ENCODE results near the gene ADAMTS3.

The ADAMTS3 gene

GRCh38 chr4:72365016-72365415, 204.0 kb downstream of the ADAMTS3 start:
- no peaks in the 10 kb centered on the region for H3K9me3 ChIP-seq (ENCODE audit: control insufficient read depth, insufficient read depth, low read length)
- H3K4me1 ChIP-seq (ENCODE audit: control insufficient read depth, insufficient read depth, low read length) = peaks cover 3% of the 10 kb centered on the region
- H3K27me3 ChIP-seq (ENCODE audit: control insufficient read depth, insufficient read depth, low read length) = no peaks in the 10 kb centered on the region
- H3K4me3 ChIP-seq (ENCODE audit: low read depth, low read length) = no peak overlapping the region
- H3K9ac ChIP-seq (ENCODE audit: low read depth, low read length) = no peak overlapping the region
- no peaks in the 10 kb centered on the region for H3K36me3 ChIP-seq (ENCODE audit: control insufficient read depth, insufficient read depth, low read length)

GRCh38 chr4:72360075-72360474, 208.9 kb downstream of the ADAMTS3 start:
- Histone ChIP-seq H3K4me3 (ENCODE audit: low read depth, low read length) (no peak overlapping the region), H3K4me1 (ENCODE audit: control insufficient read depth, insufficient read depth, low read length) (no peaks in the 10 kb centered on the region), H3K36me3 (ENCODE audit: control insufficient read depth, insufficient read depth, low read length) (no peaks in the 10 kb centered on the region), H3K9ac (ENCODE audit: low read depth, low read length) (no peak overlapping the region), H3K9me3 (ENCODE audit: control insufficient read depth, insufficient read depth, low read length) (no peaks in the 10 kb centered on the region), H3K27me3 (ENCODE audit: control insufficient read depth, insufficient read depth, low read length) (no peaks in the 10 kb centered on the region)

GRCh38 chr4:72358483-72358882, 210.5 kb downstream of the ADAMTS3 start:
- no peaks in the 10 kb centered on the region for H3K4me1 ChIP-seq (ENCODE audit: control insufficient read depth, insufficient read depth, low read length)
- H3K4me3 ChIP-seq (ENCODE audit: low read depth, low read length) = no peak overlapping the region
- H3K27me3 ChIP-seq (ENCODE audit: control insufficient read depth, insufficient read depth, low read length) = no peaks in the 10 kb centered on the region
- H3K9me3 ChIP-seq (ENCODE audit: control insufficient read depth, insufficient read depth, low read length) = no peaks in the 10 kb centered on the region
- no peaks in the 10 kb centered on the region for H3K36me3 ChIP-seq (ENCODE audit: control insufficient read depth, insufficient read depth, low read length)
- H3K9ac ChIP-seq (ENCODE audit: low read depth, low read length) = no peak overlapping the region

DNA sequence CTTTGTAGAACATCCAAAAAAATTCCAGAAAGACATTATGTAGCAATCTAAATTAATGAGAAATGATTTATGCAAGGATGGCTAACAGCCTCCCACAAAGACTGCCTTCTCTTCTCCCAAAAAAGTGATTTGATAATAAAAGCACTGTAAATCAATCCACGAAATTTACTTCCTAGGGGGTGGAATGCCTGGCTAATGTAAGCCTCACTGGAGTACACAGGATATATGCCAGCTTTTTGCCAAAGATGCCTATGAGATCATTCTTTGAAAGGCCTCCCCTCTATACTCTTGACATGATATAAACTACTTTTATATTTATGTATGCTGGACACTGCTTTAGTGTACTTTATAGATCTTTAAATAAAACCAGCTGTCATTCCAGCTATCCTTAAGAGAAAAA, 211.1 kb downstream of the ADAMTS3 start:
- H3K4me3 ChIP-seq (ENCODE audit: low read depth, low read length) = no peak overlapping the region
- no peaks in the 10 kb centered on the region for H3K36me3 ChIP-seq (ENCODE audit: control insufficient read depth, insufficient read depth, low read length)
- H3K9ac ChIP-seq (ENCODE audit: low read depth, low read length) = no peak overlapping the region
- no peaks in the 10 kb centered on the region for H3K9me3 ChIP-seq (ENCODE audit: control insufficient read depth, insufficient read depth, low read length)
- H3K4me1 ChIP-seq (ENCODE audit: control insufficient read depth, insufficient read depth, low read length) = no peaks in the 10 kb centered on the region
- H3K27me3 ChIP-seq (ENCODE audit: control insufficient read depth, insufficient read depth, low read length) = no peaks in the 10 kb centered on the region

DNA sequence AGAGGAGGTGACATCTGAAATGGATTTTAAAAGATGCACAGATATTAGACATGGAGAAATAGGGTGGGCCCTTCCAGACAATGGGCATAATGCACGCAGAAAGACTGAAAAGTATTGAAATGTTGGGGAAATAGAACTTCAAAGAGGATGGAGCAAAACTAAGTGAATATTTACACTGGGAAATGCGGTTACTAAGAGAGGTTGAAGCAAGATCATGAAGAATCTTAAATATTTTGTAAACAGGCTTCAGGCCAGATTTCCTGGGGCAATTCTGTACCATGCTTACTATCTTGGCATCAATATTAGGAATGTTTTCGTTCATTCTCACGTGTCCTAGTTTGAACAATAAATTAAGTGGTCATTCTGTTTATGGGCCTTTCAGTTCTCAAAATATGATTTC, 216.3 kb downstream of the ADAMTS3 start:
- Histone ChIP-seq H3K27me3 (ENCODE audit: control insufficient read depth, insufficient read depth, low read length) (no peaks in the 10 kb centered on the region), H3K36me3 (ENCODE audit: control insufficient read depth, insufficient read depth, low read length) (no peaks in the 10 kb centered on the region), H3K4me3 (ENCODE audit: low read depth, low read length) (no peak overlapping the region), H3K9ac (ENCODE audit: low read depth, low read length) (no peak overlapping the region), H3K9me3 (ENCODE audit: control insufficient read depth, insufficient read depth, low read length) (no peaks in the 10 kb centered on the region), H3K4me1 (ENCODE audit: control insufficient read depth, insufficient read depth, low read length) (no peaks in the 10 kb centered on the region)

GRCh38 chr4:72351521-72351920, 217.5 kb downstream of the ADAMTS3 start:
- H3K4me1 ChIP-seq (ENCODE audit: control insufficient read depth, insufficient read depth, low read length) = no peaks in the 10 kb centered on the region
- H3K9ac ChIP-seq (ENCODE audit: low read depth, low read length) = no peak overlapping the region
- no peak overlapping the region for H3K4me3 ChIP-seq (ENCODE audit: low read depth, low read length)
- no peaks in the 10 kb centered on the region for H3K27me3 ChIP-seq (ENCODE audit: control insufficient read depth, insufficient read depth, low read length)
- no peaks in the 10 kb centered on the region for H3K36me3 ChIP-seq (ENCODE audit: control insufficient read depth, insufficient read depth, low read length)
- H3K9me3 ChIP-seq (ENCODE audit: control insufficient read depth, insufficient read depth, low read length) = no peaks in the 10 kb centered on the region

DNA sequence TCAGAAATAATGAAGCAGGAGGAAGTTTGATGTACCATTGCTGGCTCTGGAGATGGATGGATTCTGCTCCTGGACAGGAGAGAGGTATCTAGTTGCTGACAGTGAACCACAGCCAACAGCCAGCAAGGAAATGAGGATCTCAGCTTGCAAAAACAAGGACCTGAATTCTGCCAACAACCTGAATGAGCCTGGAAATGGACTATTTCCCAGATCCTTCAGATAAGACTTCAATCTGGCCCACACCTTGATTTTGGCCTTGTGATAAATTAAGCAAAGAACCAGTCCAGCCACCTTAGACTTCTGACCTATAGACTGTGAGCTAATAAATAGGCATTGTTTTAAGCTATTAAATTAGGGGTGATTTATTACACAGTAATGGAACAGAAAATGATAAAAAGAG, 220.3 kb downstream of the ADAMTS3 start:
- Histone ChIP-seq H3K9me3 (ENCODE audit: control insufficient read depth, insufficient read depth, low read length) (no peaks in the 10 kb centered on the region), H3K9ac (ENCODE audit: low read depth, low read length) (no peak overlapping the region), H3K36me3 (ENCODE audit: control insufficient read depth, insufficient read depth, low read length) (no peaks in the 10 kb centered on the region), H3K4me1 (ENCODE audit: control insufficient read depth, insufficient read depth, low read length) (no peaks in the 10 kb centered on the region), H3K27me3 (ENCODE audit: control insufficient read depth, insufficient read depth, low read length) (no peaks in the 10 kb centered on the region), H3K4me3 (ENCODE audit: low read depth, low read length) (no peak overlapping the region)

GRCh38 chr4:72344418-72344817, 224.6 kb downstream of the ADAMTS3 start:
- no peak overlapping the region for H3K9ac ChIP-seq (ENCODE audit: low read depth, low read length)
- no peaks in the 10 kb centered on the region for H3K9me3 ChIP-seq (ENCODE audit: control insufficient read depth, insufficient read depth, low read length)
- no peak overlapping the region for H3K4me3 ChIP-seq (ENCODE audit: low read depth, low read length)
- H3K27me3 ChIP-seq (ENCODE audit: control insufficient read depth, insufficient read depth, low read length) = no peaks in the 10 kb centered on the region
- no peaks in the 10 kb centered on the region for H3K4me1 ChIP-seq (ENCODE audit: control insufficient read depth, insufficient read depth, low read length)
- no peaks in the 10 kb centered on the region for H3K36me3 ChIP-seq (ENCODE audit: control insufficient read depth, insufficient read depth, low read length)

DNA sequence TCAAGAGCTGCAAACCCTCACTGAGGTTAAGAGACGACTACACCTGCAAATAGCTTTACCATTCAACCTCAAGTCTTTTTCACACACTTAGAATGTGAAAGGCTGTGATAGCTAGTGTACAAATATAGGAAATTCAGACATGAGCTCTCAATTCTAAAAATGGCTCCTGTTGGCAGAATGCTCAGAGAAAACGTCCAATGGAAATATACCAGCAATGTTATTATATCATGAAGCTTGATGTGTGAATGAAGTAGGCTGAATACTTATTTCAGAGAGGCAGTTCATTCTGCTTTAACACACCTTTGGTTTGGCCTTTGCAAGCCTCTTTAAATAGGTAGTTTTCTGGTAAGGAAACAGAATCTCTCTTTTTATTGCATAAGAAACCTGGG, 227.6 kb downstream of the ADAMTS3 start:
- no peaks in the 10 kb centered on the region for H3K4me1 ChIP-seq (ENCODE audit: control insufficient read depth, insufficient read depth, low read length)
- no peaks in the 10 kb centered on the region for H3K36me3 ChIP-seq (ENCODE audit: control insufficient read depth, insufficient read depth, low read length)
- H3K4me3 ChIP-seq (ENCODE audit: low read depth, low read length) = no peak overlapping the region
- no peak overlapping the region for H3K9ac ChIP-seq (ENCODE audit: low read depth, low read length)
- H3K9me3 ChIP-seq (ENCODE audit: control insufficient read depth, insufficient read depth, low read length) = no peaks in the 10 kb centered on the region
- no peaks in the 10 kb centered on the region for H3K27me3 ChIP-seq (ENCODE audit: control insufficient read depth, insufficient read depth, low read length)

DNA sequence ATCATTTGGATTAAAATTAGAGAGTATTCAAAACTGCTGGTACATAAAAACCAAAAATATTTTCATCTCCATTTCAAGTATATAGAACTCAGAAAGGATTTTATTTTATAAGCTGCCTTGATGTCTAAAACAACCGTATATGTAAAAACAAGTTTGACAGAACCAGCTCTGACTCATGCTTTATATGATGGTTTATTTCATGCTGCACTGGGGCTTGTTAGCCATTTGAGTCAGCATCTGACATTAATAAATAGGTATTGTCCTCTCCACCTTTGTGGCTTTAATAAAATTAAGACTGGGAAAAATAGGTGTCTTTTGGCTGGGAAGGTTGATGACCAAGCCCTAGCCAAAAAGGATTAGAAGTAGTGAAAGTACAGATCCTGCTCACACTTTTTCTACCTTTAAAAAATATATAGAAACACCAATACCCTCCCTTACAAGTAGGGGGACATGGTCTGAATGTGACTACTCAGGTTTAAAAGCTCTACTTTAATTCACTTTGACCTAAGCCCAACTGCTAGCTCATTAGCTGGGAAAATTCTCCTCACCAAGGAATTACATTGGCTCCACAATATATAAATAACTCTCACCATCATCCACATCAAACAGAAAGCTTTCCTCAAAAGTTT, 228.1 kb downstream of the ADAMTS3 start:
- Histone ChIP-seq H3K9ac (ENCODE audit: low read depth, low read length) (no peak overlapping the region), H3K4me3 (ENCODE audit: low read depth, low read length) (no peak overlapping the region), H3K9me3 (ENCODE audit: control insufficient read depth, insufficient read depth, low read length) (no peaks in the 10 kb centered on the region), H3K27me3 (ENCODE audit: control insufficient read depth, insufficient read depth, low read length) (no peaks in the 10 kb centered on the region), H3K4me1 (ENCODE audit: control insufficient read depth, insufficient read depth, low read length) (no peaks in the 10 kb centered on the region), H3K36me3 (ENCODE audit: control insufficient read depth, insufficient read depth, low read length) (no peaks in the 10 kb centered on the region)

GRCh38 chr4:72338060-72338459, 231.0 kb downstream of the ADAMTS3 start:
- Histone ChIP-seq H3K4me3 (ENCODE audit: low read depth, low read length) (no peak overlapping the region), H3K9ac (ENCODE audit: low read depth, low read length) (no peak overlapping the region), H3K4me1 (ENCODE audit: control insufficient read depth, insufficient read depth, low read length) (no peaks in the 10 kb centered on the region), H3K36me3 (ENCODE audit: control insufficient read depth, insufficient read depth, low read length) (no peaks in the 10 kb centered on the region), H3K9me3 (ENCODE audit: control insufficient read depth, insufficient read depth, low read length) (no peaks in the 10 kb centered on the region), H3K27me3 (ENCODE audit: control insufficient read depth, insufficient read depth, low read length) (no peaks in the 10 kb centered on the region)

DNA sequence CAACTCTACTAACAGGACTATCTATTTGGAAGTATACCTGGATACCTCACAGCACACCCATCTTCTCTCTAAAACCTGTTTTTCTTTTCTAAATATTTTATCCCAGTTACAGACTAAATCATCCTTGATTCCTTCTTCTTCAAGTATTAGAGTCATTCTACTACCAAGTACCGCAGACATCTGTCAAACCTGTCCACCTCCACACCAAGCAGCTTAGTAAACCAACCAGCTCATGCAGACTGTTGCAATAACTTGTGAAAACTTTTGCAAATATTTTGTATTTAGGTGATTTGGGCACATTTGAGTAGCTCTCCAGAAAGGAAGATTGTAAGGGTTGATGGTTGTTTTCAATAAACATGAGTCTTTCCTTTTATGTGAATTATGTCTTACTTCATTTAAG, 238.6 kb downstream of the ADAMTS3 start:
- H3K9me3 ChIP-seq (ENCODE audit: control insufficient read depth, insufficient read depth, low read length) = no peaks in the 10 kb centered on the region
- no peak overlapping the region for H3K4me3 ChIP-seq (ENCODE audit: low read depth, low read length)
- H3K27me3 ChIP-seq (ENCODE audit: control insufficient read depth, insufficient read depth, low read length) = no peaks in the 10 kb centered on the region
- H3K9ac ChIP-seq (ENCODE audit: low read depth, low read length) = no peak overlapping the region
- no peaks in the 10 kb centered on the region for H3K4me1 ChIP-seq (ENCODE audit: control insufficient read depth, insufficient read depth, low read length)
- no peaks in the 10 kb centered on the region for H3K36me3 ChIP-seq (ENCODE audit: control insufficient read depth, insufficient read depth, low read length)
